ENCODE results near the gene R3HDM2.

The R3HDM2 gene

GRCh38 chr12:57454566-57455373 lies 23.9 kb upstream of the R3HDM2 start, which contains the start of gene INHBE:
INHBE (plus strand) TSS chr12:57455307; CDS start chr12:57455537, 230 bp downstream.
- Histone ChIP-seq H3K4me2 (ENCODE audit: insufficient read depth, low read length, poor library complexity, severe bottlenecking) (no peak within 1 kb of the TSS), H3K27ac (replicated peaks; ENCODE audit: low read length) (no peak within 1 kb of the TSS), H3K9ac (ENCODE audit: low read depth, low read length, poor library complexity) (no peak within 1 kb of the TSS), H3K4me3 (ENCODE audit: low read length in 2 of 2) (peak within 1 kb of the TSS in 1 of 2 donors; percentile 57), H2BK12ac (ENCODE audit: low read length) (peak within 1 kb of the TSS; percentile 50), H3K4ac (ENCODE audit: low read length) (no peak within 1 kb of the TSS), H2BK15ac (ENCODE audit: low read length) (peak within 1 kb of the TSS; percentile 52), H4K91ac (ENCODE audit: low read depth, low read length, poor library complexity) (peak within 1 kb of the TSS; percentile 19), H3K27me3 (ENCODE audit: control insufficient read depth in 3 of 3, insufficient read depth in 3 of 3, low read depth in 1 of 3, low read length in 3 of 3) (peaks cover 0 to 11% (median 5%) of the 10 kb centered on the region in 3 experiments), H3K9me3 (replicated peaks in 1 of 2; ENCODE audit: control insufficient read depth in 2 of 2, insufficient read depth in 1 of 2, low read depth in 1 of 2, low read length in 2 of 2) (no peaks in the 10 kb centered on the region), H3K36me3 (replicated peaks in 1 of 2; ENCODE audit: control insufficient read depth in 2 of 2, insufficient read depth in 2 of 2, low read length in 2 of 2) (no peaks in the 10 kb centered on the region), H3K79me1 (ENCODE audit: low read depth, low read length) (peaks cover 2% of the 10 kb centered on the region), H4K8ac (ENCODE audit: low read depth, low read length) (peak within 1 kb of the TSS; percentile 75), H3K18ac (ENCODE audit: low read length) (peak within 1 kb of the TSS; percentile 79), H2AFZ (ENCODE audit: low read length) (peak within 1 kb of the TSS; percentile 62), H2AK5ac (ENCODE audit: low read depth, low read length) (peak within 1 kb of the TSS; percentile 65), H2BK120ac (ENCODE audit: low read depth, low read length) (peak within 1 kb of the TSS; percentile 30), H3K23ac (ENCODE audit: low read depth, low read length, poor library complexity) (peak within 1 kb of the TSS; percentile 17), H3K14ac (ENCODE audit: low read length) (peak within 1 kb of the TSS; percentile 73), H2BK5ac (ENCODE audit: low read length) (peak within 1 kb of the TSS; percentile 14), H3K4me1 (ENCODE audit: control insufficient read depth in 2 of 2, insufficient read depth in 1 of 2, low read depth in 1 of 2, low read length in 2 of 2) (peaks cover 21% of the 10 kb centered on the region in 2 donors)
- DNase-seq (ENCODE audit: low spot score): peak; percentile 54
- WGBS, 2 donors (ENCODE audit: extremely low coverage in 2 of 2, insufficient read length in 2 of 2, insufficient replicate concordance in 1 of 2): no CpG with 5 or more reads among the region's 10 CpGs

GRCh38 chr12:57454213-57454565 lies 23.3 kb upstream of the R3HDM2 start:
- Histone ChIP-seq H3K36me3 (replicated peaks in 1 of 2; ENCODE audit: control insufficient read depth in 2 of 2, insufficient read depth in 2 of 2, low read length in 2 of 2) (no peaks in the 10 kb centered on the region), H2BK12ac (ENCODE audit: low read length) (no peak overlapping the region), H4K91ac (ENCODE audit: low read depth, low read length, poor library complexity) (no peak overlapping the region), H3K18ac (ENCODE audit: low read length) (no peak overlapping the region), H2BK5ac (ENCODE audit: low read length) (no peak overlapping the region), H2AFZ (ENCODE audit: low read length) (no peak overlapping the region), H3K14ac (ENCODE audit: low read length) (no peak overlapping the region), H4K8ac (ENCODE audit: low read depth, low read length) (no peak overlapping the region), H3K23ac (ENCODE audit: low read depth, low read length, poor library complexity) (no peak overlapping the region), H3K4ac (ENCODE audit: low read length) (no peak overlapping the region), H3K27ac (replicated peaks; ENCODE audit: low read length) (no peak overlapping the region), H3K4me2 (ENCODE audit: insufficient read depth, low read length, poor library complexity, severe bottlenecking) (no peak overlapping the region), H2AK5ac (ENCODE audit: low read depth, low read length) (no peak overlapping the region), H3K79me1 (ENCODE audit: low read depth, low read length) (peaks cover 2% of the 10 kb centered on the region), H3K4me1 (ENCODE audit: control insufficient read depth in 2 of 2, insufficient read depth in 1 of 2, low read depth in 1 of 2, low read length in 2 of 2) (peaks cover 19 to 21% of the 10 kb centered on the region in 2 donors), H3K9me3 (replicated peaks in 1 of 2; ENCODE audit: control insufficient read depth in 2 of 2, insufficient read depth in 1 of 2, low read depth in 1 of 2, low read length in 2 of 2) (no peaks in the 10 kb centered on the region), H2BK15ac (ENCODE audit: low read length) (no peak overlapping the region), H2BK120ac (ENCODE audit: low read depth, low read length) (no peak overlapping the region), H3K27me3 (ENCODE audit: control insufficient read depth in 3 of 3, insufficient read depth in 3 of 3, low read depth in 1 of 3, low read length in 3 of 3) (peaks cover 0 to 11% (median 5%) of the 10 kb centered on the region in 3 experiments), H3K4me3 (ENCODE audit: low read length in 2 of 2) (no peak overlapping the region), H3K9ac (ENCODE audit: low read depth, low read length, poor library complexity) (no peak overlapping the region)
- no peak for DNase-seq (ENCODE audit: low spot score)
- WGBS, 2 donors (ENCODE audit: extremely low coverage in 2 of 2, insufficient read length in 2 of 2, insufficient replicate concordance in 1 of 2): no CpG with 5 or more reads among the region's 2 CpGs

- Histone ChIP-seq H2BK15ac (ENCODE audit: low read length) (no peak overlapping the region), H4K91ac (ENCODE audit: low read depth, low read length, poor library complexity) (no peak overlapping the region), H3K4me3 (ENCODE audit: low read length in 2 of 2) (no peak overlapping the region), H3K27me3 (ENCODE audit: control insufficient read depth in 3 of 3, insufficient read depth in 3 of 3, low read depth in 1 of 3, low read length in 3 of 3) (peaks cover 0 to 11% (median 5%) of the 10 kb centered on the region in 3 experiments), H3K14ac (ENCODE audit: low read length) (no peak overlapping the region), H2BK120ac (ENCODE audit: low read depth, low read length) (no peak overlapping the region), H3K4ac (ENCODE audit: low read length) (no peak overlapping the region), H3K36me3 (replicated peaks in 1 of 2; ENCODE audit: control insufficient read depth in 2 of 2, insufficient read depth in 2 of 2, low read length in 2 of 2) (no peaks in the 10 kb centered on the region), H2AK5ac (ENCODE audit: low read depth, low read length) (peak overlapping the region; percentile 14), H3K4me1 (ENCODE audit: control insufficient read depth in 2 of 2, insufficient read depth in 1 of 2, low read depth in 1 of 2, low read length in 2 of 2) (peaks cover 16% of the 10 kb centered on the region in 2 donors), H4K8ac (ENCODE audit: low read depth, low read length) (no peak overlapping the region), H2AFZ (ENCODE audit: low read length) (peak overlapping the region; percentile 64), H3K27ac (replicated peaks; ENCODE audit: low read length) (no peak overlapping the region), H3K18ac (ENCODE audit: low read length) (no peak overlapping the region), H3K79me1 (ENCODE audit: low read depth, low read length) (peaks cover 2% of the 10 kb centered on the region), H2BK5ac (ENCODE audit: low read length) (no peak overlapping the region), H3K9ac (ENCODE audit: low read depth, low read length, poor library complexity) (no peak overlapping the region), H3K4me2 (ENCODE audit: insufficient read depth, low read length, poor library complexity, severe bottlenecking) (no peak overlapping the region), H3K23ac (ENCODE audit: low read depth, low read length, poor library complexity) (no peak overlapping the region), H3K9me3 (replicated peaks in 1 of 2; ENCODE audit: control insufficient read depth in 2 of 2, insufficient read depth in 1 of 2, low read depth in 1 of 2, low read length in 2 of 2) (no peaks in the 10 kb centered on the region), H2BK12ac (ENCODE audit: low read length) (no peak overlapping the region)
- DNase-seq (ENCODE audit: low spot score): no peak
- WGBS, 2 donors (ENCODE audit: extremely low coverage in 2 of 2, insufficient read length in 2 of 2, insufficient replicate concordance in 1 of 2): no CpG with 5 or more reads among the region's 7 CpGs
These were observed 22.2 kb upstream of the R3HDM2 start for GRCh38 chr12:57452937-57453509.
